Naive thymus-derived CD4-positive, alpha-beta T cell (primary cell): Measurements from ENCODE around the gene SORCS2. TPM values are rescaled to one million over a fixed set of nuclear protein-coding genes. Genes with fewer than 3 reads are reported as not detected.

ENCODE experiments used
- ATAC-seq: fragments of 150-1000 bp; cut with Tn5 transposase; 2 replicates; pipeline ENCODE4 v1.10.0; 2021; ENCODE audit warnings: mild to moderate bottlenecking, moderate library complexity
- CTCF ChIA-PET: fragments of 350-600 bp; sonication (Branson Sonifier 250); formaldehyde crosslinking; loops from one replicate; lab custom pipeline; 2021; ENCODE audit warnings: antibody characterized with exemption; lab: Charles Lee
- POLR2A ChIA-PET: fragments of 350-600 bp; sonication (Branson Sonifier 250); formaldehyde crosslinking; loops from one replicate; lab custom pipeline; 2021; ENCODE audit warnings: antibody characterized with exemption, inconsistent platforms; lab: Charles Lee
- DNase-seq, 9 donors: peaks; one replicate each; pipeline versions ENCODE4 v3.0.0 to v3.0.0-alpha.2; 2020 to 2022; ENCODE audit warnings: mixed read lengths in 1 of 9
- H3K27ac ChIP-seq: one replicate; pipeline ENCODE4 v1.7.0; 2013; ENCODE audit warnings: mild to moderate bottlenecking, low read depth, low read length, moderate library complexity
- H3K27me3 ChIP-seq, 2 donors: one replicate each; pipeline ENCODE4 v1.7.0; 2013; ENCODE audit warnings: low read length in 2 of 2, mild to moderate bottlenecking in 2 of 2, moderate library complexity in 2 of 2; ENCODE audit not compliant: control insufficient read depth in 2 of 2, insufficient read depth in 2 of 2
- H3K36me3 ChIP-seq, 3 experiments: 1 replicate in 2 of 3; 2 replicates in 1 of 3; pipeline ENCODE4 v1.7.0; 2013; ENCODE audit warnings: low read length in 3 of 3, mild to moderate bottlenecking in 3 of 3, moderate library complexity in 1 of 3; ENCODE audit not compliant: insufficient read depth in 3 of 3, control insufficient read depth in 2 of 3
- H3K4me1 ChIP-seq, 2 donors: one replicate each; pipeline ENCODE4 v1.7.0; 2013; ENCODE audit warnings: low read length in 2 of 2, mild to moderate bottlenecking in 2 of 2, moderate library complexity in 1 of 2; ENCODE audit not compliant: control insufficient read depth in 2 of 2, insufficient read depth in 2 of 2
- H3K4me3 ChIP-seq: 2 replicates; pipeline ENCODE4 v1.7.0; 2013; ENCODE audit warnings: mild to moderate bottlenecking, low read length
- H3K9me3 ChIP-seq, 3 experiments: 1 replicate in 2 of 3; 2 replicates in 1 of 3; pipeline ENCODE4 v1.7.0; 2013; ENCODE audit warnings: low read length in 3 of 3; ENCODE audit not compliant: control insufficient read depth in 2 of 3
- H3K27ac Mint-ChIP-seq, 9 donors: one replicate each; pipeline ENCODE4 v1.8.0; 2020 to 2022; ENCODE audit warnings: mixed read lengths in 9 of 9, mild to moderate bottlenecking in 8 of 9, moderate library complexity in 5 of 9, inconsistent platforms in 2 of 9
- H3K27me3 Mint-ChIP-seq, 5 donors: one replicate each; pipeline ENCODE4 v1.8.0; 2021 to 2022; ENCODE audit warnings: mixed read lengths in 5 of 5, mild to moderate bottlenecking in 1 of 5
- H3K36me3 Mint-ChIP-seq, 5 donors: one replicate each; pipeline ENCODE4 v1.8.0; 2020 to 2022; ENCODE audit warnings: mixed read lengths in 5 of 5, mild to moderate bottlenecking in 3 of 5, inconsistent platforms in 1 of 5
- H3K4me1 Mint-ChIP-seq, 7 donors: one replicate each; pipeline ENCODE4 v1.8.0; 2020 to 2022; ENCODE audit warnings: mixed read lengths in 7 of 7, mild to moderate bottlenecking in 3 of 7, inconsistent platforms in 1 of 7
- H3K4me3 Mint-ChIP-seq, 10 donors: one replicate each; pipeline ENCODE4 v1.8.0; 2020 to 2022; ENCODE audit warnings: mild to moderate bottlenecking in 10 of 10, mixed read lengths in 10 of 10, moderate library complexity in 6 of 10, inconsistent platforms in 2 of 10
- H3K9me3 Mint-ChIP-seq, 11 donors: one replicate each; pipeline ENCODE4 v1.8.0; 2020 to 2022; ENCODE audit warnings: mixed read lengths in 11 of 11, mild to moderate bottlenecking in 4 of 11, inconsistent platforms in 1 of 11, moderate library complexity in 1 of 11
- intact Hi-C, 2 donors: fragments of 100-400 bp; cut with micrococcal nuclease; formaldehyde crosslinking; loops; one replicate each; pipeline ENCODE4 v1.15.1; 2023
- polyA plus RNA-seq, 2 donors: library from polyadenylated mRNA; unstranded; fragments of 300-500 nt; fragmentation: Illumina TruSeq; gene quantifications; one replicate each; pipeline ENCODE4 v1.2.3, GENCODE V29; 2021
- total RNA-seq, 6 experiments: library from RNA in 5 of 6; stranded (reverse) in 5 of 6; gene quantifications; 1 replicate in 5 of 6; 2 replicates in 1 of 6; pipeline ENCODE4 v1.2.3 and lab custom pipeline; 2021 to 2026

SORCS2 gene
- total and polyA plus RNA-seq, 7 experiments from 2014 or later, result 0.10 TPM; not detected in 6

DNA sequence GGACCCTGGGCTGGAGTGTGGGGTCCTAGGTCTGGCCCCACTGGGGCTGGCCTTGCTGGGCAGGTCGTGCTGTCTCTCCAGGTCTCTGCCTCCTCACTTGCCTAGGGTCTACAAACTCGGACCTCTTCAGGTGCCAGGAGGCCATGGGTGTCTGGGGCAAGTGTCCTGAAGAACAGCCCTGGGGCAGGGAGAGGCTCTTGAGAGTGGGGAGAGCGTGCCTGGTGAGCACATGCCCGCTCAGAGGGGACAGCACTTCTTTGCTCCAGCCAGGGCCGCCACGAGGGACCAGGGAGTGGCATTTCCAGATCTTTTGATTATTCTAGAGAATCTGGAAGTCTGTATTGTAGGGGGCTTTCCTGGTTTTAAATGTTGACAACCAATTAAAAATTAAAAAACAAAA is 63.7 kb downstream of the SORCS2 start:
- intact Hi-C loops, result no loop called here

DNA sequence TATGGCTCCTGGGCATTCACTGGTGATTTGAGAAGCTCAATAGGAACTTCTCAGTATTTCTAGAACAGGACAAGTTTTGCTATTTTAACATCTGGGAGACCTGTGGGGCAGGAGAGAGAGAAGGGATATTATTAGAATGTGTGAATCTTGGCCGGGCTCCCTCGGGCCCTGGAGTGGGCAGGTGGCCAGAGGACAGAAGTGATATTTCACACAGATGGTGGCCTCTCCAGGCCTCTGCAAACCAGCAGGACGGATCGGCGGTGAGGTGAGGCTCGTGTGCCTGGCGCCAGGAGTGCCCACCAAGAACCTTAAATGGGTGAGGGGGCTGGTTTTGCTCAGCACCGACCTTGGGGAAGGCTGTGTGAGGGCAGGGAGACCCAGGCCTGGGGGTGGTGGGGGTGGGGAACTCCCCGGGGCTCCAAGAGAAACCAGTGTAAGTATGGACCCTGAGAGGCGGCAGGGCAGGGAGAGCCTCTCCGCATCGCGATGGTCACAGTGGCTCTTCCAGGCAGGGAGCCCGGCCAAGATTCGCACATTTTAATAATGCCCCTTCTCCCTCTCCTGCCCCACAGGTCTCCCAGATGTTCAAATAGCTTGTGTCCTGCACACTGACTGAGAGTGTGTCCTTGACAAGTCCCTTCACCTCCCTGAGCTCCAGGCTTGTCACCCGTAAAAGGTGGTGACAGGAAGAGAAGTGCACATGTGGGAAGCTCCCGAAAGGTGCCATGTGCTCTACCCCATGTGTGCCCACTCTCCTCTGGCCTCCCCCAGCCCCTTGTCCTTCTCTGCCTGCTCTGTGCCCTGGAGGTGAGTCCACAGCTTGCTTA is 64.9 kb downstream of the SORCS2 start:
- Mint-ChIP-seq H3K9me3 (peaks cover 0 to 17% (median 4%) of the 10 kb centered on the region in 11 donors), H3K4me3 (no peak overlapping the region), H3K27me3 (peaks cover 0 to 29% (median 14%) of the 10 kb centered on the region in 5 donors), H3K4me1 (no peaks in the 10 kb centered on the region), H3K27ac (no peak overlapping the region), H3K36me3 (no peaks in the 10 kb centered on the region)
- DNase-seq (no peak), ATAC-seq (no peak)
- POLR2A ChIA-PET, result no interaction called here
- no peak overlapping the region for H3K4me3 ChIP-seq
- CTCF ChIA-PET, result no interaction called here
- H3K27ac ChIP-seq, result no peak overlapping the region
- H3K27me3 ChIP-seq, result no peaks in the 10 kb centered on the region
- intact Hi-C loops, result no loop called here
- H3K36me3 ChIP-seq, result no peaks in the 10 kb centered on the region
- H3K9me3 ChIP-seq, result peaks cover 0 to 11% (median 0%) of the 10 kb centered on the region in 3 experiments
- no peaks in the 10 kb centered on the region for H3K4me1 ChIP-seq

More for the DNA sequence above, 63.7 kb downstream of the SORCS2 start:
- H3K36me3 ChIP-seq, result no peaks in the 10 kb centered on the region
- H3K4me1 ChIP-seq, result no peaks in the 10 kb centered on the region
- H3K4me3 ChIP-seq, result no peak overlapping the region
- Mint-ChIP-seq H3K4me1 (no peaks in the 10 kb centered on the region), H3K27ac (no peak overlapping the region), H3K27me3 (peaks cover 0 to 27% (median 15%) of the 10 kb centered on the region in 5 donors), H3K9me3 (peaks cover 0 to 14% (median 4%) of the 10 kb centered on the region in 11 donors), H3K36me3 (no peaks in the 10 kb centered on the region), H3K4me3 (no peak overlapping the region)
- ChIA-PET POLR2A (no interaction called here), CTCF (no interaction called here)
- no peaks in the 10 kb centered on the region for H3K27me3 ChIP-seq
- DNase-seq (no peak), ATAC-seq (no peak)
- no peak overlapping the region for H3K27ac ChIP-seq
- peaks cover 0 to 11% (median 0%) of the 10 kb centered on the region in 3 experiments for H3K9me3 ChIP-seq

GRCh38 chr4:7259039-7259438 is 66.7 kb downstream of the SORCS2 start:
- no peak for ATAC-seq
- Histone ChIP-seq H3K4me3 (no peak overlapping the region), H3K36me3 (no peaks in the 10 kb centered on the region), H3K27ac (no peak overlapping the region), H3K4me1 (no peaks in the 10 kb centered on the region), H3K9me3 (peaks cover 0 to 11% (median 0%) of the 10 kb centered on the region in 3 experiments), H3K27me3 (no peaks in the 10 kb centered on the region)
- Mint-ChIP-seq H3K27ac (no peak overlapping the region), H3K4me1 (no peaks in the 10 kb centered on the region), H3K9me3 (peaks cover 0 to 17% (median 5%) of the 10 kb centered on the region in 11 donors), H3K4me3 (no peak overlapping the region), H3K27me3 (peaks cover 0 to 33% (median 18%) of the 10 kb centered on the region in 5 donors), H3K36me3 (no peaks in the 10 kb centered on the region)
- no peak for DNase-seq
- ChIA-PET CTCF (no interaction called here), POLR2A (no interaction called here)
- intact Hi-C loops, result no loop called here

DNA sequence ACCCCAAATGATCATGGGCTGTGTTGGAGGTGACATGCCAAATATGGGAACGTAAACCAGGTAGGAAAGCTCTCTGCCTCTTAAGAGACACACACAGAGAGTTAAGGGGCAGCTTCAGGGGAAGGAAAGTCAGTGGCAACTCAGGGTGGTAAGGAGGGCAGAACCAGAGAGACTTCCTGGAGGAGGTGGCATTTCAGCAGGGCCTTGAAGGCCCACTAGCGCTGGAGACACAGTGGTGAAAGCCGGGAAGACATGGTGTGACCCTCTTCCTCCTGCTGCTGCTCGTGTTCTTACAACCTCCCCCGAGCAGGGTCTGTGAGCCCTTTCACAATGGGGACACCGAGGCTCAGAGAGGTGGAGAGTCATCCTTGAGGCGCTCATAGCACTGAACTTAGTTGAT is 68.2 kb downstream of the SORCS2 start:
- ChIA-PET POLR2A (no interaction called here), CTCF (no interaction called here)
- Histone ChIP-seq H3K9me3 (peaks cover 0 to 11% (median 0%) of the 10 kb centered on the region in 3 experiments), H3K27ac (no peak overlapping the region), H3K4me3 (no peak overlapping the region), H3K36me3 (no peaks in the 10 kb centered on the region), H3K4me1 (no peaks in the 10 kb centered on the region), H3K27me3 (no peaks in the 10 kb centered on the region)
- Mint-ChIP-seq H3K27me3 (peaks cover 0 to 28% (median 18%) of the 10 kb centered on the region in 5 donors), H3K9me3 (peaks cover 0 to 15% (median 5%) of the 10 kb centered on the region in 11 donors), H3K36me3 (no peaks in the 10 kb centered on the region), H3K4me3 (no peak overlapping the region), H3K4me1 (no peaks in the 10 kb centered on the region), H3K27ac (no peak overlapping the region)
- DNase-seq (no peak), ATAC-seq (no peak)
- intact Hi-C loops, result no loop called here

DNA sequence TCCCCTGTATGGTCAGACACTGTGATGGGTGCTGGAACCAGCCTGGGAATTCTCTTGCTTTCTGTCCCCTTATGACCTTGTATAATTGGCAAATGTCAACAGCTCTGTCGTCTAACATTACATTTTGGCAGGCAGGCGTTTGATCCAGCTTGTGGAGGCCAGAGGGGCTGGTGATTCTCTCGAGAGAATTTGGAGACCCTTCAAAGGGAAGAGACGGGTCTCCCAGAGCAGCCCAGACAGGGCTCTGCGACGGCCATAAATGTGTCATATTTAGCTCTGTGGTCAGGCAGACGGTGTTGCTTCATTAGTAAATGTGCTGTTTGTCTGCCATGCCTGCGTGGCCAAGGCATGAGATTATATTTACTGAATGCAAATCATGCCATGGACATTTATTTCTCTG is 68.7 kb downstream of the SORCS2 start:
- peaks cover 0 to 11% (median 0%) of the 10 kb centered on the region in 3 experiments for H3K9me3 ChIP-seq
- Mint-ChIP-seq H3K4me1 (no peaks in the 10 kb centered on the region), H3K36me3 (no peaks in the 10 kb centered on the region), H3K4me3 (no peak overlapping the region), H3K9me3 (peaks cover 0 to 15% (median 5%) of the 10 kb centered on the region in 11 donors), H3K27ac (no peak overlapping the region), H3K27me3 (peaks cover 0 to 29% (median 18%) of the 10 kb centered on the region in 5 donors)
- H3K36me3 ChIP-seq, result no peaks in the 10 kb centered on the region
- intact Hi-C loops, result no loop called here
- DNase-seq (no peak), ATAC-seq (no peak)
- H3K4me1 ChIP-seq, result no peaks in the 10 kb centered on the region
- no peak overlapping the region for H3K4me3 ChIP-seq
- H3K27me3 ChIP-seq, result no peaks in the 10 kb centered on the region
- ChIA-PET CTCF (no interaction called here), POLR2A (no interaction called here)
- H3K27ac ChIP-seq, result no peak overlapping the region

DNA sequence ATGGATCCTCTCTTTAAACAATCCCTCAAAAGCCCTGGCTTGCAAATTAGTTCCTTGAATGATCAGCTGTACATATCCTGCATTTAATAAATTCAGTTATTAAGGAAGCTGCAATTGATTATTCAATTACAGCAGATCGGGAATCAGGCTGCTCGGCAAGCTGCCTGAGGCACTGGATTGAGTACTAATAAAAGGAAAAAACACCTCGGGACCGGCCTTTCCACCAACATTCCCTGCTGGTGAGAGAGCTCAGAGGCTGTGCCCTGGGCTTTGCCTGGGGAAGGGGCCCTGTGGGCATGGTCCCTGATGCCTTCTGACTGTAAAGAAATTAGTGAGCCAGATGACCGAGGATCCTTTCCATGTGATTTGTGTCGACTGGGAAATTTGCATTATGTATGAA is 69.2 kb downstream of the SORCS2 start:
- no peaks in the 10 kb centered on the region for H3K36me3 Mint-ChIP-seq
- Histone ChIP-seq H3K36me3 (no peaks in the 10 kb centered on the region), H3K27ac (no peak overlapping the region), H3K27me3 (no peaks in the 10 kb centered on the region), H3K4me1 (no peaks in the 10 kb centered on the region), H3K9me3 (peaks cover 0 to 11% (median 0%) of the 10 kb centered on the region in 3 experiments), H3K4me3 (no peak overlapping the region)
- peaks cover 0 to 15% (median 5%) of the 10 kb centered on the region in 11 donors for H3K9me3 Mint-ChIP-seq
- POLR2A ChIA-PET, result no interaction called here
- no peak overlapping the region for H3K4me3 Mint-ChIP-seq
- CTCF ChIA-PET, result no interaction called here
- ATAC-seq (no peak), DNase-seq (no peak)
- peaks cover 0 to 33% (median 18%) of the 10 kb centered on the region in 5 donors for H3K27me3 Mint-ChIP-seq
- H3K4me1 Mint-ChIP-seq, result no peaks in the 10 kb centered on the region
- intact Hi-C loops, result no loop called here
- no peak overlapping the region for H3K27ac Mint-ChIP-seq

DNA sequence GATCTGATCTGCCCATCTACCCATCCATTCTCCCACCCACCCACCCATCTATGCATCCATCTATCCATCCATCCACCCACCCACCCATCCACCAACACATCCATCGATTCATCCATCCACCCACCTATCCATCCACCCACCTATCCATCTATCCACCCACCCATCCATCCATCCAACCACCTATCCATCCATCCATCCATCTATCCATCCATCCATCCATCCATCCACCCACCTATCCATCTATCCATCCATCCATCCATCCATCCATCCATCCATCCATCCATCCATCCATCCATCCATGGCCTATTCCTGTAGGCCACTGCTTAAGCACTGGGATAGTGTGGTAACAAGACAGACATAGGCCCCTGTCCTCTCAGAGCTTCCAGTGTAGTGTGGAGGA is 69.8 kb downstream of the SORCS2 start:
- POLR2A ChIA-PET, result no interaction called here
- Mint-ChIP-seq H3K27me3 (peaks cover 0 to 29% (median 13%) of the 10 kb centered on the region in 5 donors), H3K9me3 (peaks cover 0 to 15% (median 5%) of the 10 kb centered on the region in 11 donors), H3K36me3 (no peaks in the 10 kb centered on the region), H3K4me3 (no peak overlapping the region), H3K27ac (no peak overlapping the region), H3K4me1 (no peaks in the 10 kb centered on the region)
- Histone ChIP-seq H3K36me3 (no peaks in the 10 kb centered on the region), H3K27ac (no peak overlapping the region), H3K4me3 (no peak overlapping the region), H3K9me3 (peaks cover 0 to 11% (median 0%) of the 10 kb centered on the region in 3 experiments), H3K4me1 (no peaks in the 10 kb centered on the region), H3K27me3 (no peaks in the 10 kb centered on the region)
- ATAC-seq (no peak), DNase-seq (no peak)
- CTCF ChIA-PET, result no interaction called here
- intact Hi-C loops, result no loop called here
